Measurements from ENCODE around the gene C20orf173.

- TF ChIP-seq ZNF274 (IDR thresholded peaks at IDR 0.05; ENCODE audit: low read depth, low read length), result no peak
- no peak for TF ChIP-seq SUZ12 (IDR thresholded peaks at IDR 0.05; ENCODE audit: extremely low read depth, insufficient read depth, insufficient read length)
Observed at GRCh38 chr20:35492352-35492751, 37.1 kb downstream of the C20orf173 start.

Data from NT2/D1 (cell line).